GM12878 (cell line): ENCODE results near the gene CHCHD3. TPM values are rescaled to one million over a fixed set of nuclear protein-coding genes. Genes with fewer than 3 reads are reported as not detected.

Source experiments
- ATAC-seq: fragments of 200-7000 bp; cut with Tn5 transposase; 3 replicates; pipeline ENCODE4 v1.9.1; 2020; ENCODE audit warnings: mild to moderate bottlenecking, moderate library complexity
- BruUV-seq: library from RNA; stranded (reverse); fragments of 400-500 nt; replicated peaks from 2 replicates; lab custom pipeline; 2021; lab: Mats Ljungman, UMichigan
- CTCF ChIA-PET: fragments of 300-600 bp; sonication (Branson Sonifier 250); formaldehyde crosslinking; extraction: SDS; loops from one replicate; lab custom pipeline; 2021; ENCODE audit warnings: inconsistent platforms; lab: Yijun Ruan, JAX
- POLR2A ChIA-PET: fragments of 350-600 bp; formaldehyde crosslinking; extraction: SDS; loops from one replicate; lab custom pipeline; 2021; ENCODE audit warnings: inconsistent platforms; lab: Charles Lee
- RAD21 ChIA-PET: fragments of 300-600 bp; sonication (Branson Sonifier 250); formaldehyde crosslinking; loops from one replicate; lab custom pipeline; 2023; ENCODE audit warnings: antibody characterized with exemption; ENCODE audit not compliant: unreplicated experiment; lab: Charles Lee
- SMC1A ChIA-PET: fragments of 300-600 bp; sonication (Branson Sonifier 250); formaldehyde crosslinking; loops from one replicate; lab custom pipeline; 2023; ENCODE audit not compliant: unreplicated experiment, uncharacterized antibody; lab: Charles Lee
- DNase-seq: peaks from one replicate; pipeline ENCODE4 v3.0.0-alpha.2; 2011; ENCODE audit warnings: low read depth, low spot score
- FAIRE-seq: peaks from 3 replicates; lab custom pipeline; 2011; peaks lifted over from hg19 to GRCh38; lab: Jason Lieb, UNC
- H2AFZ ChIP-seq: 2 replicates; pipeline ENCODE4 v1.6.0; 2011; ENCODE audit warnings: low read depth, low read length, control low read depth; ENCODE audit not compliant: control insufficient read depth
- H3K27ac ChIP-seq: 2 replicates; pipeline ENCODE4 v1.5.1; 2011; ENCODE audit warnings: control low read depth; ENCODE audit not compliant: control insufficient read depth, insufficient read depth
- H3K27me3 ChIP-seq, 2 experiments: replicated peaks in 1 of 2; 2 replicates each; pipeline versions ENCODE4 v1.6.0 to v1.6.1; 2011; ENCODE audit warnings: low read length in 1 of 2; ENCODE audit not compliant: control insufficient read depth in 2 of 2, insufficient read depth in 2 of 2
- H3K36me3 ChIP-seq, 2 experiments: 2 replicates each; pipeline ENCODE4 v1.5.1; 2011; ENCODE audit warnings: low read length in 1 of 2; ENCODE audit not compliant: control insufficient read depth in 2 of 2, insufficient read depth in 2 of 2
- H3K4me1 ChIP-seq: 2 replicates; pipeline ENCODE4 v1.6.1; 2011; ENCODE audit warnings: mild to moderate bottlenecking, low read length, moderate library complexity, mixed read lengths; ENCODE audit not compliant: control insufficient read depth, insufficient read depth
- H3K4me2 ChIP-seq: 2 replicates; pipeline ENCODE4 v1.6.0; 2011; ENCODE audit warnings: control low read depth; ENCODE audit not compliant: control insufficient read depth, insufficient read depth
- H3K4me3 ChIP-seq: fragments of 200-600 bp; sonication (generic); 2 replicates; pipeline ENCODE4 v1.5.1; 2016
- H3K79me2 ChIP-seq: 2 replicates; pipeline ENCODE4 v1.6.0; 2011; ENCODE audit warnings: low read length; ENCODE audit not compliant: control insufficient read depth, insufficient read depth
- H3K9ac ChIP-seq: 2 replicates; pipeline ENCODE4 v1.8.0; 2011; ENCODE audit warnings: low read length, control low read depth, mixed read lengths; ENCODE audit not compliant: control insufficient read depth, insufficient read depth
- H3K9me3 ChIP-seq: replicated peaks from 3 replicates; pipeline ENCODE4 v1.5.1; 2011; ENCODE audit warnings: mild to moderate bottlenecking, low read length; ENCODE audit not compliant: control insufficient read depth, insufficient read depth
- H4K20me1 ChIP-seq: 2 replicates; pipeline ENCODE4 v1.6.0; 2011; ENCODE audit not compliant: control insufficient read depth, insufficient read depth
- BCLAF1 ChIP-seq: fragments of 450-650 bp; IDR thresholded peaks from 2 replicates; pipeline ENCODE4 v1.6.1; 2017; ENCODE audit warnings: antibody characterized with exemption, mild to moderate bottlenecking, moderate library complexity
- BMI1 ChIP-seq: fragments of 450-650 bp; IDR thresholded peaks from 2 replicates; pipeline ENCODE4 v1.6.1; 2016; ENCODE audit warnings: mild to moderate bottlenecking, moderate library complexity, borderline replicate concordance
- NR2F1 ChIP-seq: fragments of 450-650 bp; conservative IDR thresholded peaks from 2 replicates; pipeline ENCODE4 v1.6.1; 2017; ENCODE audit warnings: mild to moderate bottlenecking
- PAX8 ChIP-seq: fragments of 450-650 bp; IDR thresholded peaks from 2 replicates; pipeline ENCODE4 v1.6.1; 2017; ENCODE audit warnings: mild to moderate bottlenecking, moderate library complexity
- SMARCA5 ChIP-seq: fragments of 450-650 bp; IDR thresholded peaks from 2 replicates; pipeline ENCODE4 v1.6.1; 2017; ENCODE audit warnings: mild to moderate bottlenecking
- STAT1 ChIP-seq: fragments of 450-650 bp; conservative IDR thresholded peaks from 2 replicates; pipeline ENCODE4 v1.6.1; 2014; ENCODE audit warnings: antibody characterized with exemption, mild to moderate bottlenecking
- WRNIP1 ChIP-seq: IDR thresholded peaks from 2 replicates; pipeline ENCODE4 v1.6.1; 2011; ENCODE audit warnings: low read depth, low read length, improper control_type of control experiment, borderline replicate concordance
- ZNF384 ChIP-seq: IDR thresholded peaks from 2 replicates; pipeline ENCODE4 v1.6.1; 2012; ENCODE audit warnings: low read depth, mild to moderate bottlenecking, low read length, improper control_type of control experiment, borderline replicate concordance
- WGBS: methylation state at CpG from one replicate; pipeline ENCODE4 v1.1.6; 2016; ENCODE audit warnings: low lambda C conversion rate; ENCODE audit not compliant: insufficient replicate concordance, insufficient coverage; ENCODE audit errors: missing lambda C conversion rate; 5-methylcytosine and 5-hydroxymethylcytosine counted together
- in situ Hi-C: fragments of 300-500 bp; cut with MboI; formaldehyde crosslinking; loops from 9 replicates; pipeline ENCODE4 v1.14.3; 2018; ENCODE audit warnings: mixed read lengths
- intact Hi-C: fragments of 100-400 bp; cut with micrococcal nuclease; formaldehyde crosslinking; loops from one replicate; pipeline ENCODE4 v1.14.2; 2022; ENCODE audit not compliant: unreplicated experiment
- polyA plus RNA-seq, 11 experiments: library from polyadenylated mRNA; depleted of rRNA in 4 of 11; unstranded in 6 of 11; stranded (reverse) in 5 of 11; fragments of >200 nt; fragmentation: Nextera tagmentation in 4 of 11; fragmentation: Illumina TruSeq in 1 of 11; extraction: Ambion mirVana in 4 of 11; extraction: Trizol in 1 of 11; gene quantifications; 1 replicate in 1 of 11; 2 replicates in 10 of 11; pipeline versions ENCODE4 v1.2.1 to v1.2.3, GENCODE V29; 2011 to 2016; ENCODE audit warnings: inconsistent platforms in 2 of 11, missing spikeins in 2 of 11, low read depth in 1 of 11
- total RNA-seq, 4 experiments: library from RNA; depleted of rRNA in 3 of 4; stranded (reverse); fragments of >200 nt in 3 of 4; fragmentation: Illumina TruSeq in 1 of 4; extraction: Trizol in 1 of 4; gene quantifications; 2 replicates each; pipeline versions ENCODE4 v1.2.1 to v1.2.3, GENCODE V29; 2013 to 2021

Gene CHCHD3
- total and polyA plus RNA-seq, 10 of the 15 experiments (the other 5 are each of a cell fraction or from before 2014, with no cell fraction given) = 38.3 to 178 (median 96.2) TPM

DNA sequence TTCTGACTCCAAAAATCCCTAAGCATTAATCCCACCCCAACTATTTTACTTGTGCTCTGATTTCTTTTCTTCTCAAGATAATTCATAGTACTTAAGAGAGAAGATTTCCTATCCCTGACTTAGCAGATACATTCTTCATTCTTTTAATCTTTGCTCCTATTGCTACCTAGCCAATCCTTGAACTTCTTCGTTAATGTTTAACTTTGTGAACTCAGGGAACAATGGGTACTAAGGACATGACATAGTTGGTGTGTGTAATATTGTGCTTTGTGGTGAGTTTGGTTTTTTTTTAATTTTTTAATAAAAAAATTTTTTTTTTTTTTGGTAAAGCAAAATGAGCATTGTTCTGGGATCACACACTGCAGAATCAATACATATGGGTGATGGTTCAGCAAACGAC lies 166.2 kb downstream of the CHCHD3 start:
- POLR2A ChIA-PET = no interaction called here

More for the DNA sequence above, 166.2 kb downstream of the CHCHD3 start:
- H3K79me2 ChIP-seq = no peaks in the 10 kb centered on the region
- TF ChIP-seq PAX8 (no peak), BCLAF1 (no peak), WRNIP1 (no peak), SMARCA5 (no peak), NR2F1 (no peak), BMI1 (no peak), STAT1 (no peak), ZNF384 (no peak)
- TF ChIP-seq, all 136 proteins: peak for 0
- H4K20me1 ChIP-seq = no peaks in the 10 kb centered on the region
- H2AFZ ChIP-seq = no peak overlapping the region
- ChIA-PET CTCF (interaction anchor here (0.6 kb wide), 1 partner anchor 193 kb away, joined by 3 read pairs; no protein-coding TSS in a partner anchor), RAD21 (no interaction called here), SMC1A (interaction anchor here (1.0 kb wide), 1 partner anchor 12 kb away, joined by 3 read pairs; no protein-coding TSS in a partner anchor)
- no peak overlapping the region for H3K9ac ChIP-seq
- no peak overlapping the region for H3K4me3 ChIP-seq
- WGBS = 95% methylated on average over 2 of the region's 2 CpGs
- DNase-seq = no peak
- H3K4me2 ChIP-seq = no peak overlapping the region
- H3K36me3 ChIP-seq = peaks cover 0 to 1% of the 10 kb centered on the region in 2 experiments; a peak in 2 of 4 replicates
- H3K27me3 ChIP-seq = no peaks in the 10 kb centered on the region
- no peaks in the 10 kb centered on the region for H3K9me3 ChIP-seq
- in situ Hi-C loops (no loop called here), intact Hi-C loops (no loop called here)
- H3K27ac ChIP-seq = no peak overlapping the region
- H3K4me1 ChIP-seq = no peaks in the 10 kb centered on the region
- no TSS peak for BruUV-seq
- no peak for ATAC-seq
- FAIRE-seq = no peak
